ENCODE results near the gene PRUNE2. TPM values are rescaled to one million over a fixed set of nuclear protein-coding genes. Genes with fewer than 3 reads are reported as not detected.
A peak's percentile ranks its signal among the peaks of the same experiment; 100 is the strongest.

PRUNE2 gene
- total and polyA plus RNA-seq, 2 of the 13 experiments (the other 11 are each of a cell fraction or from before 2014, with no cell fraction given), result 0.02 TPM; not detected in 1

DNA sequence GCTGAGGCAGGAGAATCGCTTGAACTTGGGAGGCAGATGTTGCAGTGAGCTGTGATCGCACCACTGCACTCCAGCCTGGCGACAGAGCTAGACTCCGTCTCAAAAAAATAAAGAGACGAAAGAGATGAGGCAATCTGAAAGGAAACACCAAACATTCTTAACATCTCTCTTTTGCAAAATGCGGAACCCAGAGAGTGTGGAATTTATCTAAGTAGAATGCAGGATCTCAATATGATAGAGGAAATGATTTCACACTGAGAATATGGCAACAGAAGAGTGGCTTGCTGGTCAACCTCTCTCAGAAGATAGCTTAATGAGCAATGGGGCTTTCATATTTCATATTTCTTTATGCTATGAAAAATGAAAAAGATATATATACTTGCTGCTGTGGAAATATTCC, 175.1 kb downstream of the PRUNE2 start (continued):
- TF ChIP-seq AGO1 (IDR thresholded peaks at IDR 0.05; ENCODE audit: low read depth, low read length, poor library complexity, severe bottlenecking), result no peak

DNA sequence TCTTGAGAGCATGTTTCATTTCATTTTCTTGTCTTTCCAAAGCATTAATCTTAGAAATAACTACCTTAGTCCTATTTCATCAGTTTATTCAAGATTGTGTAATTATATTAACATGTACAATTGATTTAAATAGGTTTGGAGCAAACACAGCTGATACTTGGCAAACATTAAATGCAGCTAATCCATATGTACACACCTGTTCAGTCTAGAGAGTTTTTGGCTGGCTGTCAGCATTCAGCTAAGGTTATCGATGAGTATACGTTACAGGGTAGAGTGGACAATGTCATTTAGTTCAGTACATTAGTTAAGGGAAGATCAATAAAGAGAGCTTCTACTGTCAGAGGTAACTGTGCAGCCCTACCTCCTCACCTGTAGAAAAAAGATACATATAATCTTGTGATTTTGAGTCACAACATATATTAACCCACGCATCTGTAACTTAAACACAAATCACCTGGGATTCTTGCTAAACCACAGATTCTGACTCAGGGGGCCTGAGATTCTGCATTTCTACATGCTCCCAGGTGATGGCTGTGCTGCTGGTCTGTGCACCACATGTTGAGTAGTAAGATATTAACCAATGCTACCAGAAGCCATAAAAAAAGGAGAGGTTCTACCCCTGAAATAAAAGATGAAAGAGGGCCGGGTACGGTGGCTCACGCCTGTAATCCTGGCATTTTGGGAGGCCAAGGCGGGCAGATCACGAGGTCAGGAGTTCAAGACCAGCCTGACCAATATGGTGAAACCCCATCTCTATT, 175.8 kb downstream of the PRUNE2 start:
- FAIRE-seq (no peak), ATAC-seq (no peak), DNase-seq (ENCODE audit: low spot score) (peak; percentile 4)
- no peaks in the 10 kb centered on the region for H3K36me3 ChIP-seq (replicated peaks in 1 of 2; ENCODE audit: control insufficient read depth in 1 of 2, insufficient read depth in 2 of 2, low read length in 2 of 2)
- 12% methylated on average over 8 of the region's 8 CpGs for WGBS (ENCODE audit: low lambda C conversion rate)
- H2AFZ ChIP-seq (ENCODE audit: low read length), result no peak overlapping the region
- H3K9me3 ChIP-seq (ENCODE audit: low read length), result no peaks in the 10 kb centered on the region
- H3K27ac ChIP-seq (ENCODE audit: extremely low read length, insufficient read depth, low read length), result no peak overlapping the region
- in situ Hi-C loops (cut with HindIII; ENCODE audit: extremely low pct_ligation_motif_present, low pct_unique_long_range_greater_than_20kb) (no loop called here), intact Hi-C loops (cut with micrococcal nuclease; ENCODE audit: unreplicated experiment) (no loop called here)
- POLR2A ChIA-PET, result no interaction called here
- no peak overlapping the region for H3K4me2 ChIP-seq (ENCODE audit: low read depth, low read length)
- no TSS peak for BruUV-seq (replicated peaks)
- H3K4me1 ChIP-seq (ENCODE audit: insufficient read depth, low read length), result no peaks in the 10 kb centered on the region
- no peaks in the 10 kb centered on the region for H4K20me1 ChIP-seq (ENCODE audit: insufficient read depth, low read length)
- no peak overlapping the region for H3K4me3 ChIP-seq (replicated peaks in 1 of 3; ENCODE audit: insufficient read depth in 1 of 3, low read depth in 2 of 3, low read length in 3 of 3)
- TF ChIP-seq, protein P1, sequence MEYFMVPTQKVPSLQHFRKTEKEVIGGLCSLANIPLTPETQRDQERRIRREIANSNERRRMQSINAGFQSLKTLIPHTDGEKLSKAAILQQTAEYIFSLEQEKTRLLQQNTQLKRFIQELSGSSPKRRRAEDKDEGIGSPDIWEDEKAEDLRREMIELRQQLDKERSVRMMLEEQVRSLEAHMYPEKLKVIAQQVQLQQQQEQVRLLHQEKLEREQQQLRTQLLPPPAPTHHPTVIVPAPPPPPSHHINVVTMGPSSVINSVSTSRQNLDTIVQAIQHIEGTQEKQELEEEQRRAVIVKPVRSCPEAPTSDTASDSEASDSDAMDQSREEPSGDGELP (IDR thresholded peaks at IDR 0.05; ENCODE audit: borderline replicate concordance, low read depth), result peak; percentile 52; the same call in 1 of the 2 replicates
- TF ChIP-seq CEBPB (IDR thresholded peaks at IDR 0.05; ENCODE audit: borderline replicate concordance, low read depth, low read length), result 0 out of 2 replicates have a peak, but pooled peaks have one; percentile 9
- no peak for TF ChIP-seq MXI1 (IDR thresholded peaks at IDR 0.05; ENCODE audit: borderline replicate concordance, low read depth, low read length)
- H3K79me2 ChIP-seq (ENCODE audit: insufficient read depth, low read length), result no peaks in the 10 kb centered on the region
- H3K9ac ChIP-seq (ENCODE audit: insufficient read depth, low read depth, low read length), result no peak overlapping the region
- CTCF ChIA-PET (ENCODE audit: low intra/inter-chr PET ratio, low total read pairs), result no interaction called here
- peaks cover 0 to 4% of the 10 kb centered on the region in 2 experiments; a peak in 2 of 5 replicates for H3K27me3 ChIP-seq (ENCODE audit: control insufficient read depth in 1 of 2, insufficient read depth in 2 of 2, low read length in 2 of 2)

DNA sequence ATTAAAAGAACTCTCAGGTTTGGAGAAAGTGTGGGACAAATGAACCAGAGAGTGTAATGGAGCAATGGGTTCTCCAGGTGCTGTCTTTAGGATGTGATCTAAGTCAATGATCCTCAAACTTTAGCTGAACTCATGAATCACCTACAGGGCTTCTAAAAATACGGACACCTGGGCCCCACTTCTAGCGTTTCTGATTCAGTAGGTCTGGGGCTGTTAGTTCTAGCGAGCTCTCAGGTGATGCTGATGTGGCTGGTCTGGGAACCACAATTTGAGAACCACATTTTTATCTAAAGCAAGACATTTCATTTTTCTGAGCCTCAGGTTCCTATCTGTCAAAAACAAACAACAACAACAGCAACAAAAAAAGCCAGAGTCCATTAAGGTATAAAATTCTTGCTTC, 176.8 kb downstream of the PRUNE2 start:
- H3K9me3 ChIP-seq (ENCODE audit: low read length), result no peaks in the 10 kb centered on the region
- no peaks in the 10 kb centered on the region for H3K79me2 ChIP-seq (ENCODE audit: insufficient read depth, low read length)
- intact Hi-C loops (cut with micrococcal nuclease; ENCODE audit: unreplicated experiment), result no loop called here
- peaks cover 0 to 4% of the 10 kb centered on the region in 2 experiments; a peak in 1 of 5 replicates for H3K27me3 ChIP-seq (ENCODE audit: control insufficient read depth in 1 of 2, insufficient read depth in 2 of 2, low read length in 2 of 2)
- FAIRE-seq (no peak), ATAC-seq (no peak), DNase-seq (ENCODE audit: low spot score) (no peak)
- CTCF ChIA-PET (ENCODE audit: low intra/inter-chr PET ratio, low total read pairs), result no interaction called here
- no peaks in the 10 kb centered on the region for H3K4me1 ChIP-seq (ENCODE audit: insufficient read depth, low read length)
- in situ Hi-C loops (cut with HindIII; ENCODE audit: extremely low pct_ligation_motif_present, low pct_unique_long_range_greater_than_20kb), result no loop called here
- H3K36me3 ChIP-seq (replicated peaks in 1 of 2; ENCODE audit: control insufficient read depth in 1 of 2, insufficient read depth in 2 of 2, low read length in 2 of 2), result no peaks in the 10 kb centered on the region
- no peak overlapping the region for H3K4me2 ChIP-seq (ENCODE audit: low read depth, low read length)
- POLR2A ChIA-PET, result no interaction called here
- 7% methylated on average over 3 of the region's 3 CpGs for WGBS (ENCODE audit: low lambda C conversion rate)
- H2AFZ ChIP-seq (ENCODE audit: low read length), result no peak overlapping the region
- no peak overlapping the region for H3K4me3 ChIP-seq (replicated peaks in 1 of 3; ENCODE audit: insufficient read depth in 1 of 3, low read depth in 2 of 3, low read length in 3 of 3)
- TF ChIP-seq NAIF1 (CRISPR knock-in tag; IDR thresholded peaks at IDR 0.05; ENCODE audit: borderline replicate concordance) (no peak), ZFP41 (CRISPR knock-in tag; IDR thresholded peaks at IDR 0.05; ENCODE audit: borderline replicate concordance) (no peak), FOXK2 (IDR thresholded peaks at IDR 0.05) (no peak)
- TF ChIP-seq, protein P2, sequence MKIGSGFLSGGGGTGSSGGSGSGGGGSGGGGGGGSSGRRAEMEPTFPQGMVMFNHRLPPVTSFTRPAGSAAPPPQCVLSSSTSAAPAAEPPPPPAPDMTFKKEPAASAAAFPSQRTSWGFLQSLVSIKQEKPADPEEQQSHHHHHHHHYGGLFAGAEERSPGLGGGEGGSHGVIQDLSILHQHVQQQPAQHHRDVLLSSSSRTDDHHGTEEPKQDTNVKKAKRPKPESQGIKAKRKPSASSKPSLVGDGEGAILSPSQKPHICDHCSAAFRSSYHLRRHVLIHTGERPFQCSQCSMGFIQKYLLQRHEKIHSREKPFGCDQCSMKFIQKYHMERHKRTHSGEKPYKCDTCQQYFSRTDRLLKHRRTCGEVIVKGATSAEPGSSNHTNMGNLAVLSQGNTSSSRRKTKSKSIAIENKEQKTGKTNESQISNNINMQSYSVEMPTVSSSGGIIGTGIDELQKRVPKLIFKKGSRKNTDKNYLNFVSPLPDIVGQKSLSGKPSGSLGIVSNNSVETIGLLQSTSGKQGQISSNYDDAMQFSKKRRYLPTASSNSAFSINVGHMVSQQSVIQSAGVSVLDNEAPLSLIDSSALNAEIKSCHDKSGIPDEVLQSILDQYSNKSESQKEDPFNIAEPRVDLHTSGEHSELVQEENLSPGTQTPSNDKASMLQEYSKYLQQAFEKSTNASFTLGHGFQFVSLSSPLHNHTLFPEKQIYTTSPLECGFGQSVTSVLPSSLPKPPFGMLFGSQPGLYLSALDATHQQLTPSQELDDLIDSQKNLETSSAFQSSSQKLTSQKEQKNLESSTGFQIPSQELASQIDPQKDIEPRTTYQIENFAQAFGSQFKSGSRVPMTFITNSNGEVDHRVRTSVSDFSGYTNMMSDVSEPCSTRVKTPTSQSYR (CRISPR knock-in tag; IDR thresholded peaks at IDR 0.05; ENCODE audit: borderline replicate concordance), result no peak
- H4K20me1 ChIP-seq (ENCODE audit: insufficient read depth, low read length), result no peaks in the 10 kb centered on the region
- no peak overlapping the region for H3K27ac ChIP-seq (ENCODE audit: extremely low read length, insufficient read depth, low read length)
- no TSS peak for BruUV-seq (replicated peaks)
- no peak overlapping the region for H3K9ac ChIP-seq (ENCODE audit: insufficient read depth, low read depth, low read length)

Measured in HepG2 (cell line).